ENCODE measurements around the gene PEA15.

PEA15 gene

GRCh38 chr1:160193832-160194736 lies 11.1 kb upstream of the PEA15 start:
- in situ Hi-C loops (cut with MboI; ENCODE audit: low sequenced_read_pairs, unreplicated experiment): loop anchor here (10.0 kb wide), 1 partner anchor 181 kb away; no protein-coding TSS in a partner anchor
- TF ChIP-seq, protein P1, sequence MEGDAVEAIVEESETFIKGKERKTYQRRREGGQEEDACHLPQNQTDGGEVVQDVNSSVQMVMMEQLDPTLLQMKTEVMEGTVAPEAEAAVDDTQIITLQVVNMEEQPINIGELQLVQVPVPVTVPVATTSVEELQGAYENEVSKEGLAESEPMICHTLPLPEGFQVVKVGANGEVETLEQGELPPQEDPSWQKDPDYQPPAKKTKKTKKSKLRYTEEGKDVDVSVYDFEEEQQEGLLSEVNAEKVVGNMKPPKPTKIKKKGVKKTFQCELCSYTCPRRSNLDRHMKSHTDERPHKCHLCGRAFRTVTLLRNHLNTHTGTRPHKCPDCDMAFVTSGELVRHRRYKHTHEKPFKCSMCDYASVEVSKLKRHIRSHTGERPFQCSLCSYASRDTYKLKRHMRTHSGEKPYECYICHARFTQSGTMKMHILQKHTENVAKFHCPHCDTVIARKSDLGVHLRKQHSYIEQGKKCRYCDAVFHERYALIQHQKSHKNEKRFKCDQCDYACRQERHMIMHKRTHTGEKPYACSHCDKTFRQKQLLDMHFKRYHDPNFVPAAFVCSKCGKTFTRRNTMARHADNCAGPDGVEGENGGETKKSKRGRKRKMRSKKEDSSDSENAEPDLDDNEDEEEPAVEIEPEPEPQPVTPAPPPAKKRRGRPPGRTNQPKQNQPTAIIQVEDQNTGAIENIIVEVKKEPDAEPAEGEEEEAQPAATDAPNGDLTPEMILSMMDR (IDR thresholded peaks at IDR 0.05; ENCODE audit: borderline replicate concordance, control extremely low read depth, extremely low read depth, insufficient read depth, missing control alignments): no peak
- no peak for DNase-seq (ENCODE audit: low spot score)

GRCh38 chr1:160194737-160195059 lies 10.5 kb upstream of the PEA15 start:
- DNase-seq (ENCODE audit: low spot score): no peak
- TF ChIP-seq, protein P1 (IDR thresholded peaks at IDR 0.05; ENCODE audit: borderline replicate concordance, control extremely low read depth, extremely low read depth, insufficient read depth, missing control alignments): no peak
- in situ Hi-C loops (cut with MboI; ENCODE audit: low sequenced_read_pairs, unreplicated experiment): loop anchor here (10.0 kb wide), 1 partner anchor 180 kb away; no protein-coding TSS in a partner anchor

DNA sequence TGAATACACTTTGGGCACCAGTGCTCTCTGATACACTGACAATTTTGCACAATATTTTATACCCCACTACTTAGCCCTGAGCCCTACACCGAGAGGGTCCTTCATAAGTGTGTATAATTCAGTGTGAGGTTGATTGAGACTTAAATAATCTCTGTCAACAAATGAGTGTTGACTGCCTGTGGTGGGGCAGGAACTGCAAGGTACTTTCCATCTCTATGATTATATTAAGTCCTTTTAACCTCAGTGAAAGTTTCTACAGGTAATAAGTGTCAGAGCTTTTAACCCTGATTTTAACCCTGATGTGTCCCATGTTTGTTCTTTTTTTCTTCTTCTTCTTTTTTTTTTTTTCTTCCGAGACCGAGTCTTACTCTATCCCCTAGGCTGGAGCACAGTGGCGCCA lies 9.0 kb upstream of the PEA15 start:
- in situ Hi-C loops (cut with MboI; ENCODE audit: low sequenced_read_pairs, unreplicated experiment): loop anchor here (10.0 kb wide), 1 partner anchor 179 kb away; no protein-coding TSS in a partner anchor
- no peak for DNase-seq (ENCODE audit: low spot score)
- TF ChIP-seq, protein P1 (IDR thresholded peaks at IDR 0.05; ENCODE audit: borderline replicate concordance, control extremely low read depth, extremely low read depth, insufficient read depth, missing control alignments): no peak

DNA sequence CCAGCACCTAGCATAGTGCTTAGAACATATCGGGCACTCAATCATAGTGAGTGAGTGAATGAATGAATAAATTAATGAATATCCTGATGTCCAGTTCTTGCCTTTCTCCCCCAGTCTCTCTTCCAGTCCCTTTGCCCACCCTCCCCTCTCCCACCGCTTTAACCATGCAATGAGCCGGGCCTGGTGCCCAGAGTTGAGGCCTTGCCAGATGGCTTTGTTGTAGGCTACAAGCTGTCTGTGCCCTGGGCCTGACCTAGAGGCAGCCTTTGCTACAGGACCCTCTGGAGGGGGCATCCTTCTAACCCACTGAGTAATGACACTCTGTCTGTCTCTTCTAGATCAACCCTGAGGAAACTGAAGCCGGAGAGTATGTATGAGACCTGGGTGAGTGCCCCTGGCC lies 8.0 kb upstream of the PEA15 start:
- TF ChIP-seq, protein P1 (IDR thresholded peaks at IDR 0.05; ENCODE audit: borderline replicate concordance, control extremely low read depth, extremely low read depth, insufficient read depth, missing control alignments): no peak
- in situ Hi-C loops (cut with MboI; ENCODE audit: low sequenced_read_pairs, unreplicated experiment): loop anchor here (10.0 kb wide), 1 partner anchor 178 kb away; no protein-coding TSS in a partner anchor
- DNase-seq (ENCODE audit: low spot score): no peak

DNA sequence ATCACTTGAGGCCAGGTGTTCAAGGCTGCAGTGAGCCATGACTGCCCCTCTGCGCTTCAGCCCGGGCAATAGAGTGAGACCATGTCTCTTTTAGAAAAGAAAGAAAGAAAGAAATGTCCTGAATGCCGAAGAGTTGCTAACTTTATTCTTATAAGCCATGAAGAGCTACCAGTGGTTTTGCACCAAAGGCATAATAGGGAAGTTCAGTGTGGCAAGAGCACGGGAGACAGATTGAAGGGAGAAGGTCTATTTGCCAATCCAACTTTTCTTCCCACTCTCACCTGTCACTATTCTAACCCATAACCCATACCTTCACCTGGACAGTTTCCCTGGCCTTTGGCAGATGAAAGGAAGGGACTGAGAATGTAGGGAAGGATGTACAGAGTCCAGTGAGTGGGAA lies 4.4 kb upstream of the PEA15 start:
- in situ Hi-C loops (cut with MboI; ENCODE audit: low sequenced_read_pairs, unreplicated experiment): no loop called here
- TF ChIP-seq, protein P1 (IDR thresholded peaks at IDR 0.05; ENCODE audit: borderline replicate concordance, control extremely low read depth, extremely low read depth, insufficient read depth, missing control alignments): no peak
- no peak for DNase-seq (ENCODE audit: low spot score)

DNA sequence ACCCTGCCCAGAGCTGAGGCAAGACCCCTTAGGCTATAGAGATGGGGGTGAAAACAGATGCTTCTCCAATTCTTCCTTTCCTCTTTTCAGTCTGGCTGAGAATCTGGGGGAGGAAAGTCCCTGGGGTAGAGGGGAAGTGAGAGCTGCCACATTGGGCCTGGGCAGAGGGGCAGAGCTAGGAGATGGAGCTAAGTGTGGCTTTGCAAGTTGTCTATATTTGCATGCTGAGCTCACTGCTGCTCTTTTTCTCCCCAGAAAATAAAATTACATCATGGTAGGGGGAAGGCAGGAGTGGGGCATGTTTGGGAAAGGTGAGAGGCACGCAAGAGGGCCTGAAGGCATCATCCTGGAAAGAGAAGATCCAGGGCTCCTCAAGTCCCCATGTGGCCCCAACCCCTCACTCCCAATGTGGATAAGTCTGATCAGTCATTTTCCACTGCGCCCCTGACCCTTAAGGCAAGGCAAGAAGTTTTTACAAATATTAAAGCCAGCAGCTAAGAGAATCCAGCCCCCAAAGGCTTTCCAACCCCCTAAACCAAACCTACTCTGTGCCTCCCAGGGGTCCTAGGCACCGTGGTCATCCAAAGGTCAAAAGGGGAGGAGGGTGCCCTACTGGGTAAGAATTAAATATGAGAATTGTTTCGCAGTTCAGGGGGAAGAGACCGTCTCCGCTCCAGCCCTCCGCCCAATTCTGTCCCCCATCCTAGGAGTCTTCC lies 500 bp upstream of the PEA15 start:
- TF ChIP-seq, protein P1 (IDR thresholded peaks at IDR 0.05; ENCODE audit: borderline replicate concordance, control extremely low read depth, extremely low read depth, insufficient read depth, missing control alignments): no peak
- in situ Hi-C loops (cut with MboI; ENCODE audit: low sequenced_read_pairs, unreplicated experiment): no loop called here
- DNase-seq (ENCODE audit: low spot score): peak; percentile 66

All from GM13976 (cell line).